Activated CD4-positive, alpha-beta T cell treated with anti-CD3 and anti-CD28 coated beads for 48 hours (primary cell): ENCODE results near the gene CDH13.

ENCODE experiments used
- DNase-seq: peaks from one replicate; pipeline ENCODE4 v3.0.0-alpha.2; 2020

CDH13 gene

DNA sequence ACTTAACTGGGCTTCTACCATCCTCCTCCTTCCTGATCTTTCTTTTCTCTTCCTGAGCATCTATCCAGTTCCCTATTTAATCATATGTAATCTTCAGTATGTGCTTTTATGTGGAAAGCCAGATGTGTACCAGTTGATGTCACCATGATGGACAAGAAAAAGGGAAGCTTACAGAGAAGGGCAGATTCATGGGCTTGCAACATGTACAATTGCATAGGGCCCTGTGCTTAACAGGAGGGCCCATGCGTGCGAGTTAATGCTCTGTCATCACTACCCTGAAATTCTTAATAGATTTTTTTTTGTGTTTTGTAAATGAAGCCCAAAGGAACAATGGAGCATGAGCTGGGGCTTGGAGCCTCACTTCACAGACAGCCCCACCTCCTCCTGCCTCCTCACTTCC lies 124.3 kb downstream of the CDH13 start:
- DNase-seq = no peak

DNA sequence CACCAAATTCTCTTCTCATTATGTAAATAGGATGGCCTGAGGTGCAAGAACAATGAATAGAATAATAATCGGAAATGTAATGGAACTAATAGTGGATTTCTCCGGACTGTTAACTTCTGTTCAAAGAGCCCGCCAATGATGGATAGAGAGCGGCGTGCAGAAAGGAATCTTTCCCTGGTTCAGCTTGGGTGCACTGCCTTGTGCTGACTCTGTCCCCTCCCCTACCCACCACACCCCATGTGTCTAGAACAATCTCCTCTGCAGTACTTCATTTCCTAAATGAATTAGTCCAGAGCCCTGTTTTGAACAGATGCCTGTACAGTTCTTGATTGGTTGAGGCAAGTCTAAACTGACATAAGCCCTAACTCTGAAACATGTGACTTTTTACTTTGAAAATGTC lies 125.4 kb downstream of the CDH13 start:
- DNase-seq = no peak

GRCh38 chr16:82753821-82754220 lies 127.1 kb downstream of the CDH13 start:
- no peak for DNase-seq

GRCh38 chr16:82754716-82755513 lies 128.1 kb downstream of the CDH13 start:
- DNase-seq = no peak

GRCh38 chr16:82755570-82756282 lies 129.0 kb downstream of the CDH13 start:
- no peak for DNase-seq

DNA sequence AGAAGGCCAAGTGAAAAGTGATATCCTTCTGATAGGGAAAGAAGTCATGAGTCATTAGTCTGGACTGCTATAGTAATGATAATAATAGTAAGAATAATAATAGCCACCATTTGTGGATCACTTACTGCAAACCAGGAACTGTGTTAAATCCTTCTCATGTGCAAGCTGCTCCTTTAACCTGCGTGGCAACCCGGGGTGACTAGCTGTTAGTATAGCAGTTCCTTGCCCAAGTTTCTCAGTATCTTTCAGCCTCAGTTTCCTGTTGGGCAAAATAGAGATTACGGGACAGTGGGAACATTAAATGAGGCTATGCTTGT lies 129.5 kb downstream of the CDH13 start:
- no peak for DNase-seq

- no peak for DNase-seq
Measured at GRCh38 chr16:82758406-82758805, 131.6 kb downstream of the CDH13 start.

DNA sequence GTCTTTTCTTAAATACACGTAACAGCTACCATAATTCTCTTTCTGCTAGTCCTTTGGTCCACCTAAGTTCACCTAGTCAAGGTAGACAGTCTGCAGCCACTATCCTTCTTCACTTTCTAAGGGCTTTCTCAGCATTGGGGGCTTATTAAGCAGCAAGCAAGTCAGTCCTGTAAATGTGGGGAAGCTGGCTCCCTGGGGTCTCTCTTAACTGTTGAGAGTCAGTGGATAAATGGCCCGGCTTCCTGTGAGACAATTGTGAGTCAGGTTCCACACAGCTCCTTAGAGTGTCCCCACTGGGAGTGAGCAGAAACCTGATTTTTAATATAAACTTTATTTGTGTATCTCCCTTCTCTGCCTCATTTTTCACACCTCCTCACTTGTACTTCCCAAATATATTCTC lies 132.1 kb downstream of the CDH13 start:
- DNase-seq = no peak

GRCh38 chr16:82761236-82761635 lies 134.5 kb downstream of the CDH13 start:
- no peak for DNase-seq

- DNase-seq = no peak
Measured at GRCh38 chr16:82761858-82762257, 135.1 kb downstream of the CDH13 start.

DNA sequence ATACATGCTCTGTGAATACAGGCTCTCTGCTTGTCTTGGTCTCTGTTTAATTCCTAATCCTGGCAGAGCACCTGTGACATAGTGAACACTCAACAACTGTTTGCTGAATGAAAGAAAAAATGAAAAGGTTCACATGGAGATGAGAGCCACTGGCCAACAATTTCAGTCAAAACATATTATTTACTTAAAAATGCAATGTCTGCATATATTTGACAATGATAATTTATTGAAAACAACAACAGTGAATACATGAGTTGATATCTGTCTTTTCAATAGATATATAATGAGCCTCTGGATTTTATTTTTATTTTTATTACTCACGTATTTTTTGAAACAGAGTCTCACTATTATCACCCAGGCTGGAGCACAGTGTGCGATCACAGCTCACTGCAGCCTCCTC lies 136.6 kb downstream of the CDH13 start:
- DNase-seq = no peak

DNA sequence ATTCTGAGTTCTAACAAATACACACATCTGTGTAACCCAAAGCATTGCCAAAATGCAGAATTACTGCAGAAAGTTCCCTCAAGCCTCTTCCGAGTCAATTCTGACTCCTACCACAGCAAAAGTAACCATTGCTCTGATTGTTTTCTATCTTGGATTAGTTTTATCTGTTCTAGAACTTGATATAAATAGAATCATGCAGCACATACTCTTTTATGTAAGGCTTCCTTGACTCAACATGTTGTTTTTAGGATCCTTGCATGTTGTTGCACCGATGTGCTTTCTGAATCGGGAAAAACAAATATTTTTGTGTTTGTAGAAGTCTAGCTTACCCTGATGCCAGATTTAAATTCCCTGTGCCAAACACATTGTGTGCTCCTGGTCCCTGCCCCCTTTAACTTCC lies 140.4 kb downstream of the CDH13 start:
- no peak for DNase-seq

GRCh38 chr16:82767808-82768207 lies 141.0 kb downstream of the CDH13 start:
- no peak for DNase-seq

DNA sequence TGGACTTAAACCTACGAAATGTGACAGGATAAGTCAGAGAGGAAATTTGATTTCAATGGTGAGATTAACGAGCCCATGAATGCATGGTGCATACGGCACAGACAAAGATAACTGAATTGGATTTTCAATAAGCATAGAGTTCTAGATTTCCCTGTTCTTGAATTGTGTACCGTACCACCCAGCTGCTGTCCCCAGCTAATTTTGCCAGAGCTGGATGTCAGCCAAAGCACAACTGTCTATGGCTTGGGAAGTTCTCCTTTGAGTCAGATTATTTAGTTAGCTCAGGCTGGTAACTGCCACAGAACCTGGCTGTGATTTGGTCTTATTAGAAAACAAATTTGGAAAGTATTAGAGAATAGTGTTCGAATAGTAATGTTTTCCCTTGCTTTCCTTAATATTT lies 143.1 kb downstream of the CDH13 start:
- DNase-seq = no peak

GRCh38 chr16:82772215-82772614 lies 145.4 kb downstream of the CDH13 start:
- DNase-seq = no peak

- DNase-seq = no peak
Measured at GRCh38 chr16:82773018-82773417, 146.2 kb downstream of the CDH13 start.

DNA sequence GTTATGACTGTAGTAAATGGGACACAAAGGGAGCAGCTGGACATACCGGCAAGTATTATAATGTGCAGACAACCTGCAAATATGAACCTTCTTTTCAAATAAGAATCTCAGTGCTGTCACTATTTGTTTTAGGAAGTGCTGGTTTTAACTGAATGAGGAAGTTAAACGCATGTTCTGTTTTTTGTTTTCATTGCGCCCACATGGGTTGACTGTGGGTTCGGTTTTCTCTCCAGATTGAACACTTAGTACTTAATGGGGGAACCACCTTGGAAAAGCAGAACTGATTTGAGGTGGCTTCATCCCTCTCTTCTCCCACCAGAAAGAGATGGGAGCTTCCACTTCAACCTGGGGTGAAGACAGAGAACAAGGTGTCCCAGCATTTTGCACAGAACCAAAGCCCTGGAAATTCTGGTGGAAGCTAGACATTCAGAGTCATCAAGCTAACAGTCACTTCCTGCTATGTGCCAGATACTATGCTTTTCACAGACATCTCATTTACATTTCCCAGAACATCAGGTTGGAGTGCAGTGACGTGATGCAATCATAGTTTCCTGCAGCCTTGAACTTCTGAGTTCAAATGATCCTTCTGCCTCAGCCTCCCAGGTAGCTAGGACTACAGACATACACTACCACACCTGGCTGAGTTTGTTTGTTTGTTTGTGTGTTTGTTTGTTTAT lies 149.8 kb downstream of the CDH13 start:
- DNase-seq = no peak

DNA sequence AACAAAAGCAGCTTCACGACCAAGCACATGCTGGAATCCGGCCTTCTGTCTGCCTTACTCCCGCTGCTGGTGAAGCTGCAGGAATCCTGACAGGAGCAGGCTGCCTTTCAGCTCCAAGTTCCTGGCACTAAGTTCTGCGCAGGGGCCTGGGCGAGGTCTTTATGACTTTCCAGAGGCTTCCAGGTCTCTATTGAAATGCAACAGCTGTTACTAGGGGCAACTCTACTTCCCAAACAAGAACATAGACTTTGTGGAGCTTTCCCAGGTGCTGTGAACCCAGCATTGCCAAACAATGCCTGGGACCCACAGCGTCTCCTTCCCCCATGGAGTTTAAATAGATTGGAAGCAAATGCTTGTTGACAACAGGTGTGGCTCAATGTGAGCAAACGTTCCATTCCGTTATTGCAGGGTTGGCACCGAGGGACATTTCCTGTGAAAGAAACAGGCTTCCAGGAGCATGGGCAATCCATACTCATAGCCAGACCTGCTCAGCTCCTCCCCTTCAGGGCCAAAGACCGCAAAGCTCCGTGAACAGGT lies 156.0 kb downstream of the CDH13 start:
- no peak for DNase-seq

- DNase-seq = no peak
Measured at GRCh38 chr16:82783933-82784572, 157.3 kb downstream of the CDH13 start.

DNA sequence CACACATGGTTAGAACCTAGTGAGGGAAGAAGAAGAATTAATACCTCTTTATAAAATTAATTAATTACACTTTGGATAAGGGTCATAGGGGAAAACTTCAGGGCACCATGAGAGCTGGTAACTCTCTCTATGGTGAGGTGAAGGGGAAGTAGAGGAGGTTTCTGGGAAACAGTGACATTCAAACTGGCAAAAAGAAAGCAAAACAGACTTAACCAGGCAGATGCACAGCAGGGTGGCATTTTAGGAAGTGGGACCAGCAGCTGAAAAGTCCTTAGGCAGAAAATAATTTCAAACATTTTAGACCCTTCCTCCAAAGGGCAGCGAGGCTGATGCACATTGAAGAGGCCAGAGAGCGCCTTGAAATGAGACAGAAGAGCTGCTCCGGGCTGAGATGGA lies 157.8 kb downstream of the CDH13 start:
- DNase-seq = no peak

DNA sequence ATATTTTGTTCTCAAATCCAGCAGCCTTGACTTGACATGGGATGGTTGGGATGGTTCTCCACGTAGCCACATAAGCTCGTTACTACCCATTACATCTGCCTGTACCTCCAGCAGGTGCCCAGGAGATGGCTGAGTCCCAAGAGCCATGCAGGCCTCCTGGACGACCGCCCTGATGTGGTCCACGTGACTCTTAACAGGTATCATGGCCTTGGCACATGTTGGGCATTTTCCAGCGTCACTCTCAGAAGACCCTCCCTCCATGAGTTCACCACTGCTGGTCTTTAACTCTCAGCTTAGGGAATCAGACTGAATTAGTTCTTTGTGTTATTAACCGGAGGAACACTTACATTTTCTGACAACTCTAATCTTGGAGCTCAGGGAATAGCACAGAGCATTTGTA lies 161.5 kb downstream of the CDH13 start:
- no peak for DNase-seq

DNA sequence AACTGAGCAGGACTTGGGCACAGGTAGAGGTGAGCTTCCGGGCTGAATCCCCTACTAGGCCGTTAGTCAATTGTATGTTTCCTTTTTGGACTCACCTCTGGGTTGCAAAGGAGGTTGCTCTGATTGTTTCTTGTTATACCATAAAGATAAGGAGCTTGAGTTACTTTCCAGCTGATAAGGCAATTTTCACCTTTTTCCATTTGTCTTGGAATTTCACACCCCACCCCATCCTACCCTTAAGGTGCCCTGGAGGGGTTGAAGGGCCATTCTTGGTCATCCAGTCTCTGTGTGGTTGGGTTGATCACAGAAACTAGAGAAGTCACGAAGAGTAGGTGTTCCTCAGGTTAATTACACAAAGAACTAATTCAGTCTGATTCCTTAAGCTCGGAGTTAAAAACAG lies 162.2 kb downstream of the CDH13 start:
- DNase-seq = no peak

DNA sequence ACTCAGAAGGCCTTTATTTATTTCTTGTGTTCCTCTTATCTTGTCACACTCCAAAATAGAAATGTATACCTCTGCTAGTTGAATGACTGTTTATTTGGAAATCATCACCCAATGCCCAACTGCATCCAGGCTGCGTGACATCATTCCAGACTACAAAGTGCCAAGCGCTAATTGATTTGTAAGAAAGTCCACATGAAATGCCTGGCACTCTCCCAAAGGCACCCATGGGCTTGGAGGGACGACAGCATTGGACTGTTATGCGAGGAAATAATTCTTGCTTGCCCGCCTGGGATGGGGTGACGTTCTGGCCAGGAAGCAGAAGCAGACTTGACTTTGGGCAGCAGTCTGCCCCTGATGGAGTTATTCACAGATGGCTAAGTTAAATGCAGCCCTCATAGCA lies 165.9 kb downstream of the CDH13 start:
- no peak for DNase-seq
